Measurements from ENCODE around the gene PPIL1.

DNA sequence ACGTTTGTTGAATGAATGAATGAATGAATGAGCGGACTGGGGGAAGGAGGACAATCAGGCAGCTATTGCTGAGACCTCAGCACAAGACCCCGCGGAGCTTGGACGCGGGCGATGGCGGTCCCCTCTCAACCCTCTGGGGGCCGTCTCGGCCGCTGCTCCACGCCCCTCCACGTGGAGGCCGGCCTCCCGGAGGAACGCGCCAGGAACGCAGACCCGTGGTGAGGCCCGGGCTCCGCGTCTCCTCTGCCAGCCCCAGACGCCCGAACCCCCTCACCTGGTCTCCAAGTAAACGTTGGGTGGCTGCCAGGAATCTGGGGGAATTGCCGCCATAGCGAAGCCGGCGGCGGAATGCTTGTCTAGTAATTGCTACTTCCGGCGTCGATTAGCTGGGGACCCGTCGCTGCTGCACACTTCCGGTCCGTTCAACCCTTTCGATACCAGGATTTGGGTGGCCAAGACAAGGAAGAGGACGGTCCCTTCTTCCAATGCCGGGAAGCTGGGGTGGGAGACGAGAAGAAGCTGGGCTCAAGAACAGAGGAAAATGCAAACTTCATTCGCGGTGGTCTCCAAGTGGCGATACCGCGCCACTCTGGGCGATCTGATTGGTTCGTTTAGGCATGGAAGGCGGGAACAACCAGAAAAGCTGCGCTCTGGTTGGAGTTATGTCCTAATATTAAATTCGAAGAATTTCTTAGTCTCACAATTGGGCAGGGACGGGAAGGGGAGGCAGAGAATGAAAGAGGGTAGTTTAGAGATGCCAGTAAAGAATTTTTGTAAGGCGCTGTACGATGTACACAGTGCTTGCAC, at the start of gene PPIL1:
- TF ChIP-seq, protein P1, sequence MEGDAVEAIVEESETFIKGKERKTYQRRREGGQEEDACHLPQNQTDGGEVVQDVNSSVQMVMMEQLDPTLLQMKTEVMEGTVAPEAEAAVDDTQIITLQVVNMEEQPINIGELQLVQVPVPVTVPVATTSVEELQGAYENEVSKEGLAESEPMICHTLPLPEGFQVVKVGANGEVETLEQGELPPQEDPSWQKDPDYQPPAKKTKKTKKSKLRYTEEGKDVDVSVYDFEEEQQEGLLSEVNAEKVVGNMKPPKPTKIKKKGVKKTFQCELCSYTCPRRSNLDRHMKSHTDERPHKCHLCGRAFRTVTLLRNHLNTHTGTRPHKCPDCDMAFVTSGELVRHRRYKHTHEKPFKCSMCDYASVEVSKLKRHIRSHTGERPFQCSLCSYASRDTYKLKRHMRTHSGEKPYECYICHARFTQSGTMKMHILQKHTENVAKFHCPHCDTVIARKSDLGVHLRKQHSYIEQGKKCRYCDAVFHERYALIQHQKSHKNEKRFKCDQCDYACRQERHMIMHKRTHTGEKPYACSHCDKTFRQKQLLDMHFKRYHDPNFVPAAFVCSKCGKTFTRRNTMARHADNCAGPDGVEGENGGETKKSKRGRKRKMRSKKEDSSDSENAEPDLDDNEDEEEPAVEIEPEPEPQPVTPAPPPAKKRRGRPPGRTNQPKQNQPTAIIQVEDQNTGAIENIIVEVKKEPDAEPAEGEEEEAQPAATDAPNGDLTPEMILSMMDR (IDR thresholded peaks at IDR 0.05; ENCODE audit: low read depth, low read length, missing input control): no peak
- TF ChIP-seq SP1 (IDR thresholded peaks at IDR 0.05): peak; percentile 44
- TF ChIP-seq, protein P2, sequence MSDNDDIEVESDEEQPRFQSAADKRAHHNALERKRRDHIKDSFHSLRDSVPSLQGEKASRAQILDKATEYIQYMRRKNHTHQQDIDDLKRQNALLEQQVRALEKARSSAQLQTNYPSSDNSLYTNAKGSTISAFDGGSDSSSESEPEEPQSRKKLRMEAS (IDR thresholded peaks at IDR 0.05): peak; percentile 91
- TF ChIP-seq, protein P3, sequence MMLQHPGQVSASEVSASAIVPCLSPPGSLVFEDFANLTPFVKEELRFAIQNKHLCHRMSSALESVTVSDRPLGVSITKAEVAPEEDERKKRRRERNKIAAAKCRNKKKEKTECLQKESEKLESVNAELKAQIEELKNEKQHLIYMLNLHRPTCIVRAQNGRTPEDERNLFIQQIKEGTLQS (IDR thresholded peaks at IDR 0.05): no peak
- TF ChIP-seq, protein P4, sequence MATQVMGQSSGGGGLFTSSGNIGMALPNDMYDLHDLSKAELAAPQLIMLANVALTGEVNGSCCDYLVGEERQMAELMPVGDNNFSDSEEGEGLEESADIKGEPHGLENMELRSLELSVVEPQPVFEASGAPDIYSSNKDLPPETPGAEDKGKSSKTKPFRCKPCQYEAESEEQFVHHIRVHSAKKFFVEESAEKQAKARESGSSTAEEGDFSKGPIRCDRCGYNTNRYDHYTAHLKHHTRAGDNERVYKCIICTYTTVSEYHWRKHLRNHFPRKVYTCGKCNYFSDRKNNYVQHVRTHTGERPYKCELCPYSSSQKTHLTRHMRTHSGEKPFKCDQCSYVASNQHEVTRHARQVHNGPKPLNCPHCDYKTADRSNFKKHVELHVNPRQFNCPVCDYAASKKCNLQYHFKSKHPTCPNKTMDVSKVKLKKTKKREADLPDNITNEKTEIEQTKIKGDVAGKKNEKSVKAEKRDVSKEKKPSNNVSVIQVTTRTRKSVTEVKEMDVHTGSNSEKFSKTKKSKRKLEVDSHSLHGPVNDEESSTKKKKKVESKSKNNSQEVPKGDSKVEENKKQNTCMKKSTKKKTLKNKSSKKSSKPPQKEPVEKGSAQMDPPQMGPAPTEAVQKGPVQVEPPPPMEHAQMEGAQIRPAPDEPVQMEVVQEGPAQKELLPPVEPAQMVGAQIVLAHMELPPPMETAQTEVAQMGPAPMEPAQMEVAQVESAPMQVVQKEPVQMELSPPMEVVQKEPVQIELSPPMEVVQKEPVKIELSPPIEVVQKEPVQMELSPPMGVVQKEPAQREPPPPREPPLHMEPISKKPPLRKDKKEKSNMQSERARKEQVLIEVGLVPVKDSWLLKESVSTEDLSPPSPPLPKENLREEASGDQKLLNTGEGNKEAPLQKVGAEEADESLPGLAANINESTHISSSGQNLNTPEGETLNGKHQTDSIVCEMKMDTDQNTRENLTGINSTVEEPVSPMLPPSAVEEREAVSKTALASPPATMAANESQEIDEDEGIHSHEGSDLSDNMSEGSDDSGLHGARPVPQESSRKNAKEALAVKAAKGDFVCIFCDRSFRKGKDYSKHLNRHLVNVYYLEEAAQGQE (IDR thresholded peaks at IDR 0.05): peak; percentile 39
- TF ChIP-seq YY1 (IDR thresholded peaks at IDR 0.05): peak; percentile 93
- TF ChIP-seq RAD21 (IDR thresholded peaks at IDR 0.05): no peak
- no peak for TF ChIP-seq JUND (IDR thresholded peaks at IDR 0.05)

All from liver (tissue), 3 donors.